K562 (cell line): ENCODE measurements around the gene KAZN. TPM values are rescaled to one million over a fixed set of nuclear protein-coding genes. Genes with fewer than 3 reads are reported as not detected.
A peak's percentile ranks its signal among the peaks of the same experiment; 100 is the strongest.

Source experiments
- ATF1 ChIP-seq, 2 experiments: fragments of 450-650 bp in 1 of 2; IDR thresholded peaks; 2 replicates each; pipeline ENCODE4 v1.6.1; 2016; ENCODE audit warnings: missing compliant biosample characterization in 1 of 2, missing genetic modification characterization in 1 of 2
- CTCF ChIP-seq, 3 experiments: IDR thresholded peaks in 2 of 3; conservative IDR thresholded peaks in 1 of 3; 2 replicates each; pipeline ENCODE4 v1.5.1; 2011 to 2012; ENCODE audit warnings: low read length in 3 of 3, mild to moderate bottlenecking in 3 of 3, control low read depth in 2 of 3, improper control_type of control experiment in 1 of 3, inconsistent platforms in 1 of 3, low read depth in 1 of 3, mixed read lengths in 1 of 3, moderate library complexity in 1 of 3; ENCODE audit not compliant: insufficient read depth in 2 of 3
- GTF2F1 ChIP-seq: IDR thresholded peaks from 2 replicates; pipeline ENCODE4 v1.6.1; 2011; ENCODE audit warnings: low read depth, low read length, improper control_type of control experiment
- HMGN3 ChIP-seq: IDR thresholded peaks from 2 replicates; pipeline ENCODE4 v1.6.1; 2011; ENCODE audit warnings: borderline replicate concordance, low read depth, mild to moderate bottlenecking, mixed read lengths, low read length; ENCODE audit not compliant: insufficient read length; ENCODE audit errors: extremely low read depth
- ID3 ChIP-seq, 2 experiments: fragments of 250-450 bp in 1 of 2; fragments of 450-650 bp in 1 of 2; sonication (Bioruptor Pico) in 1 of 2; IDR thresholded peaks; 2 replicates each; pipeline versions ENCODE4 v1.6.1 to v1.8.0; 2016 to 2021; ENCODE audit warnings: mild to moderate bottlenecking in 2 of 2, moderate library complexity in 2 of 2, missing compliant biosample characterization in 1 of 2, missing genetic modification characterization in 1 of 2
- KHSRP ChIP-seq: fragments of 450-650 bp; IDR thresholded peaks from 2 replicates; pipeline ENCODE4 v1.6.1; 2017
- MIER1 ChIP-seq: fragments of 450-650 bp; IDR thresholded peaks from 2 replicates; pipeline ENCODE4 v1.6.1; 2016; ENCODE audit warnings: antibody characterized with exemption, mild to moderate bottlenecking, low read depth
- NR4A1 ChIP-seq, 2 experiments: fragments of 250-450 bp in 1 of 2; fragments of 450-650 bp in 1 of 2; sonication (Bioruptor Pico) in 1 of 2; IDR thresholded peaks; 2 replicates each; pipeline versions ENCODE4 v1.4.0 to v1.6.1; 2016 to 2020; ENCODE audit warnings: mild to moderate bottlenecking in 2 of 2, missing compliant biosample characterization in 1 of 2, missing genetic modification characterization in 1 of 2, moderate library complexity in 1 of 2
- RB1 ChIP-seq: fragments of 450-650 bp; IDR thresholded peaks from 2 replicates; pipeline ENCODE4 v1.6.1; 2017; ENCODE audit warnings: low read depth, mild to moderate bottlenecking
- RCOR1 ChIP-seq, 2 experiments: IDR thresholded peaks; 2 replicates each; pipeline ENCODE4 v1.6.1; 2012; ENCODE audit warnings: low read depth in 2 of 2, low read length in 2 of 2, borderline replicate concordance in 1 of 2, improper control_type of control experiment in 1 of 2
- REST ChIP-seq, 2 experiments: fragments of 450-650 bp; formaldehyde crosslinking in 1 of 2; IDR thresholded peaks; 2 replicates each; pipeline versions ENCODE4 v1.4.0 to v1.6.1; 2014 to 2020; ENCODE audit warnings: mild to moderate bottlenecking in 2 of 2, borderline replicate concordance in 1 of 2, low read depth in 1 of 2
- ZNF311 ChIP-seq: fragments of 250-450 bp; sonication (Bioruptor Pico); IDR thresholded peaks from 2 replicates; pipeline ENCODE4 v1.4.0; 2020; ENCODE audit warnings: mild to moderate bottlenecking, moderate library complexity
- polyA plus RNA-seq, 8 experiments: library from polyadenylated mRNA; depleted of rRNA in 4 of 8; stranded (reverse) in 5 of 8; unstranded in 3 of 8; fragments of >200 nt; fragmentation: Nextera tagmentation in 2 of 8; fragmentation: Illumina TruSeq in 1 of 8; extraction: Ambion mirVana in 2 of 8; extraction: Trizol in 1 of 8; gene quantifications; 2 replicates each; pipeline versions ENCODE4 v1.2.1 to v1.2.3, GENCODE V29; 2011 to 2014; ENCODE audit warnings: inconsistent platforms in 1 of 8, missing spikeins in 1 of 8
- total RNA-seq, 7 experiments: library from RNA; depleted of rRNA in 6 of 7; stranded (reverse); fragments of >200 nt in 6 of 7; fragmentation: Illumina TruSeq in 2 of 7; extraction: Trizol in 2 of 7; gene quantifications; 2 replicates each; pipeline versions ENCODE4 v1.2.1 to v1.2.3, GENCODE V29; 2011 to 2021; ENCODE audit warnings: low replicate concordance in 1 of 7

The KAZN gene
- total and polyA plus RNA-seq, 9 of the 15 experiments (the other 6 are each of a cell fraction or from before 2014, with no cell fraction given), result 2.1 to 21.6 (median 5.4) TPM

GRCh38 chr1:15153842-15154479 lies 555.5 kb downstream of the KAZN start (continued):
- peak; percentile 62 to 81 (median 76) for TF ChIP-seq CTCF (IDR thresholded peaks at IDR 0.05 in 2 of 3, conservative IDR thresholded peaks at IDR 0.05 in 1 of 3; ENCODE audit: insufficient read depth in 2 of 3, low read depth in 1 of 3, low read length in 3 of 3)
- no peak for TF ChIP-seq GTF2F1
- no peak for TF ChIP-seq HMGN3
- no peak for TF ChIP-seq ID3 (CRISPR knock-in tag; IDR thresholded peaks at IDR 0.05)
- TF ChIP-seq ID3 (tag; IDR thresholded peaks at IDR 0.05), result 0 out of 2 replicates have a peak, but pooled peaks have one; percentile 56
- no peak for TF ChIP-seq ZNF311 (CRISPR knock-in tag)
- TF ChIP-seq ATF1 (CRISPR knock-in tag; IDR thresholded peaks at IDR 0.05), result no peak
- 0 out of 2 replicates have a peak, but pooled peaks have one; percentile 17 for TF ChIP-seq ATF1 (tag; IDR thresholded peaks at IDR 0.05)
- peak; percentile 33; the same call in 1 of the 2 replicates for TF ChIP-seq REST (IDR thresholded peaks at IDR 0.05; ENCODE audit: borderline replicate concordance)
- no peak for TF ChIP-seq REST (CRISPR knock-in tag; IDR thresholded peaks at IDR 0.05; ENCODE audit: low read depth)
- TF ChIP-seq MIER1, result no peak
- peak; percentile 68 for TF ChIP-seq RB1
- TF ChIP-seq KHSRP, result no peak
- 0 out of 2 replicates have a peak, but pooled peaks have one; percentile 25 for TF ChIP-seq NR4A1 (CRISPR knock-in tag; IDR thresholded peaks at IDR 0.05)
- TF ChIP-seq NR4A1 (tag; IDR thresholded peaks at IDR 0.05), result no peak
- 0 out of 4 replicates have a peak, but pooled peaks of 1 of the 2 experiments have one; percentile 53 for TF ChIP-seq RCOR1 (IDR thresholded peaks at IDR 0.05; ENCODE audit: borderline replicate concordance in 1 of 2, low read depth in 2 of 2, low read length in 2 of 2)
